ENCODE data around the gene TRAPPC3. TPM values are rescaled to one million over a fixed set of nuclear protein-coding genes. Genes with fewer than 3 reads are reported as not detected.
A peak's percentile ranks its signal among the peaks of the same experiment; 100 is the strongest.

Gene TRAPPC3
- total RNA-seq, 1 experiment from 2014 or later, result 64.6 TPM

DNA sequence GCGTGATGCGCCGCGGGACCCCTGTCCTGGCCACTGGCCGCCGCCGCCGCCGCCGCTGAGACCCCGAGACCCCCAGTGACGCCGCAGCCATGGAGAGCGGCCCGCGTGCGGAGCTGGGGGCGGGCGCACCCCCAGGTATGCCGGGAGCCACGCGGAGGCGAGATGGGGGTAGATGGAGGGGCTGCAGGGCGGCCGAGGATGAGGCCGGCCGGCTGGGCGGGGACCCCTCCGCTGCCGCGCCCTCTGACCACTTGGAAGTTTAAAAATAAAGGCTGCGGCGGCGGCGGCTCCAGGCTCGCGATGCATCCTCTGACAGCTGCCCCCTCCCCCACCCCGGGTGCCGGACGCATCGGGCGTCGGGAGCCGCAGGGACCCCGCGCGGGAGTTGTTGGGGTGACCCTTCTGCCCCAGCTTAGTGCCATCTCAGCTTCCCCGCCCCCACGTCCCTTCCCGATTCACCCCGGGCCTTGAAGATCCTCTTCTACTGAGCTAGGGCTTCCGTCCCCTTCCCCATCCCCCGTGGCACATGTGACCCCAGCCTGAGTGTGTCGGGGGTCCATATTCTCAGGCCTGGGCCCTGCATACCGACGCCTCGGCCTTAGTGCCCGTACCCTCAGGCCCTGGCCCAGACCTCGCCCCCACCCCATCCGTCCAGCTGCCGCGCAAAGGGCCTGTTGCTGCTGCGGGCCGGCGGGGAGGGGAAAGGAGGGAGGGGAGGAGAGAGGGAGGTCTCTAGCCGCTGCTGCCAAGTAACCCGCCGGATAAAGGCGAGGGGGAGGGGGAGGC is 7.2 kb upstream of the TRAPPC3 start:
- peak overlapping the region; percentile 94 for H3K4me2 ChIP-seq (ENCODE audit: low read length)
- H3K9me3 ChIP-seq (ENCODE audit: control insufficient read depth in 1 of 2, insufficient read depth in 1 of 2, low read depth in 1 of 2, low read length in 2 of 2), result no peaks in the 10 kb centered on the region
- peak overlapping the region; percentile 97 for H3K27ac ChIP-seq (ENCODE audit: low read depth, low read length)
- H2AFZ ChIP-seq (ENCODE audit: low read depth, low read length, poor library complexity, severe bottlenecking), result no peak overlapping the region
- ChIA-PET POLR2A (interaction anchor here (0.8 kb wide), 1 partner anchor 10 kb away, joined by 3 read pairs; no protein-coding TSS in a partner anchor), CTCF (interaction anchor here (2.1 kb wide), 1 partner anchor 129 kb away, joined by 5 read pairs; no protein-coding TSS in a partner anchor), RAD21 (ENCODE audit: low non-redundant PET in 1 of 2, low total read pairs in 2 of 2, uncharacterized antibody in 2 of 2, unreplicated experiment in 2 of 2) (interaction anchor here (0.6 to 0.7 kb wide), 2 partner anchors 34 to 144 kb away, joined by 4 to 5 read pairs; no protein-coding TSS in a partner anchor)
- DNase-seq (ENCODE audit: low read depth, low spot score), result no peak
- TF ChIP-seq POLR2AphosphoS5 (IDR thresholded peaks at IDR 0.05; ENCODE audit: low read depth, low read length) (0 out of 2 replicates have a peak, but pooled peaks have one; percentile 25), ZFX (IDR thresholded peaks at IDR 0.05) (peak; percentile 70), POLR2A (IDR thresholded peaks at IDR 0.05; ENCODE audit: borderline replicate concordance, extremely low read depth, insufficient read depth, insufficient read length) (no peak), YY1 (IDR thresholded peaks at IDR 0.05; ENCODE audit: extremely low read depth, insufficient replicate concordance, low read depth, low read length) (peak; percentile 7), TCF7L2 (IDR thresholded peaks at IDR 0.05; ENCODE audit: borderline replicate concordance, extremely low read depth, insufficient read depth, insufficient read length) (peak; percentile 10)
- H3K36me3 ChIP-seq (ENCODE audit: control insufficient read depth in 1 of 2, insufficient read depth in 2 of 2, low read length in 2 of 2), result no peaks in the 10 kb centered on the region
- peaks cover 54% of the 10 kb centered on the region for H3K79me2 ChIP-seq (ENCODE audit: insufficient read depth, low read length)
- no peaks in the 10 kb centered on the region for H3K9me2 ChIP-seq (ENCODE audit: insufficient read depth)
- no TSS peak for BruUV-seq (replicated peaks)
- H4K20me1 ChIP-seq (ENCODE audit: insufficient read depth), result no peaks in the 10 kb centered on the region
- H3K27me3 ChIP-seq (ENCODE audit: insufficient read depth, low read length), result no peaks in the 10 kb centered on the region
- peak overlapping the region; percentile 84 to 88 for H3K4me3 ChIP-seq (replicated peaks in 1 of 2; ENCODE audit: low read depth in 1 of 2, low read length in 2 of 2)
- intact Hi-C loops (cut with micrococcal nuclease), result loop anchor here (10.0 kb wide), 1 partner anchor 228 kb away; the partner anchor contains the start of gene STK40
- peak overlapping the region; percentile 97 for H3K9ac ChIP-seq (ENCODE audit: low read length)
- ATAC-seq, result peak; percentile 43
- peaks cover 25 to 56% of the 10 kb centered on the region in 2 experiments for H3K4me1 ChIP-seq (ENCODE audit: control insufficient read depth in 1 of 2, insufficient read depth in 2 of 2, low read length in 2 of 2)
